Subcutaneous adipose tissue (tissue), 4 donors: ENCODE measurements around the gene SLIT1. TPM values are rescaled to one million over a fixed set of nuclear protein-coding genes. Genes with fewer than 3 reads are reported as not detected.

Experiments used
- CTCF ChIP-seq: fragments of 450-650 bp; IDR thresholded peaks from one replicate; pipeline ENCODE4 v1.5.1; 2016; ENCODE audit warnings: low read depth, mild to moderate bottlenecking, control low read depth, antibody characterized with exemption, moderate library complexity
- total RNA-seq, 4 donors: library from RNA; depleted of rRNA; stranded (reverse); fragments of >200 nt; gene quantifications; one replicate each; pipeline ENCODE4 v1.1.0, GENCODE V29; 2016

The SLIT1 gene
- total RNA-seq, 4 donors from 2014 or later, result 0.19 to 0.44 (median 0.33) TPM; not detected in 1

GRCh38 chr10:96951954-96952353 lies 233.8 kb downstream of the SLIT1 start:
- TF ChIP-seq CTCF, result no peak

GRCh38 chr10:96949039-96949683 lies 236.6 kb downstream of the SLIT1 start:
- no peak for TF ChIP-seq CTCF

Other genes starting within 250 kb of the SLIT1 start
- 10 to 100 TPM in 1 of 4 donors, 1 to 10 TPM in 3; 5.7 to 10.4 (median 9.2) TPM for gene ARHGAP19, start 106.7 kb upstream of the SLIT1 start, total RNA-seq
- gene FRAT1, start 133.3 kb upstream of the SLIT1 start, total RNA-seq, result 10 to 100 TPM in 1 of 4 donors, 1 to 10 TPM in 3; 3.8 to 10.9 (median 6.6) TPM
- gene FRAT2, start 148.8 kb upstream of the SLIT1 start, total RNA-seq, result 10 to 100 TPM in 1 of 4 donors, 1 to 10 TPM in 3; 4.4 to 10.2 (median 9.4) TPM
- gene RRP12, start 215.4 kb upstream of the SLIT1 start, total RNA-seq, result 10 to 100 TPM in 3 of 4 donors, 1 to 10 TPM in 1; 9.5 to 14.9 (median 14.3) TPM
- gene PGAM1, start 240.2 kb upstream of the SLIT1 start, total RNA-seq, result 100 to 1,000 TPM; 143 to 155 (median 148) TPM